HCT116 (cell line): Measurements from ENCODE around the gene MYLK2.

Experiments
- CEBPB ChIP-seq: IDR thresholded peaks from 2 replicates; pipeline ENCODE4 v1.6.1; 2012; ENCODE audit warnings: low read depth
- EGR1 ChIP-seq: IDR thresholded peaks from 2 replicates; pipeline ENCODE4 v1.6.1; 2012; ENCODE audit warnings: low read depth
- ELF1 ChIP-seq: IDR thresholded peaks from 2 replicates; pipeline ENCODE4 v1.6.1; 2012; ENCODE audit warnings: low read depth, borderline replicate concordance
- EZH2 ChIP-seq: fragments of 200-600 bp; sonication (generic); IDR thresholded peaks from 2 replicates; pipeline ENCODE4 v1.6.1; 2017; ENCODE audit warnings: antibody characterized with exemption, mixed run types
- FOSL1 ChIP-seq: IDR thresholded peaks from 2 replicates; pipeline ENCODE4 v1.6.1; 2012; ENCODE audit warnings: low read depth
- POLR2A ChIP-seq: IDR thresholded peaks from 2 replicates; pipeline ENCODE4 v1.7.0; 2011; ENCODE audit warnings: borderline replicate concordance; ENCODE audit not compliant: insufficient read depth, insufficient read length; ENCODE audit errors: extremely low read depth
- RAD21 ChIP-seq: IDR thresholded peaks from 2 replicates; pipeline ENCODE4 v1.6.1; 2012; ENCODE audit warnings: low read depth, mild to moderate bottlenecking
- SP1 ChIP-seq: IDR thresholded peaks from 2 replicates; pipeline ENCODE4 v1.6.1; 2012; ENCODE audit warnings: low read depth
- ZFX ChIP-seq: fragments of 450-650 bp; IDR thresholded peaks from 2 replicates; pipeline ENCODE4 v1.6.1; 2017
- ZNF274 ChIP-seq: fragments of 200-500 bp; sonication (Bioruptor generic); IDR thresholded peaks from 2 replicates; pipeline ENCODE4 v1.6.1; 2014; ENCODE audit warnings: mild to moderate bottlenecking, low read depth, low read length, inconsistent platforms
- TF ChIP-seq, protein P1 (sequence below), 3 experiments: fragments of 200-600 bp in 1 of 3; sonication (generic) in 1 of 3; IDR thresholded peaks in 2 of 3; conservative IDR thresholded peaks in 1 of 3; 2 replicates each; pipeline ENCODE4 v1.5.1; 2012 to 2017; ENCODE audit warnings: low read depth in 2 of 3, low read length in 2 of 3, antibody characterized with exemption in 1 of 3, borderline replicate concordance in 1 of 3, control low read depth in 1 of 3, mild to moderate bottlenecking in 1 of 3, mixed read lengths in 1 of 3, mixed run types in 1 of 3, moderate library complexity in 1 of 3; ENCODE audit not compliant: insufficient read depth in 1 of 3
- TF ChIP-seq, protein P2 (sequence below): IDR thresholded peaks from 2 replicates; pipeline ENCODE4 v1.6.1; 2012
- TF ChIP-seq, protein P3 (sequence below): IDR thresholded peaks from 2 replicates; pipeline ENCODE4 v1.6.1; 2012; ENCODE audit warnings: low read depth
- TF ChIP-seq, protein P4 (sequence below): IDR thresholded peaks from 2 replicates; pipeline ENCODE4 v1.6.1; 2011; ENCODE audit warnings: mild to moderate bottlenecking, low read length, moderate library complexity; ENCODE audit not compliant: insufficient replicate concordance; ENCODE audit errors: extremely low read depth

DNA sequence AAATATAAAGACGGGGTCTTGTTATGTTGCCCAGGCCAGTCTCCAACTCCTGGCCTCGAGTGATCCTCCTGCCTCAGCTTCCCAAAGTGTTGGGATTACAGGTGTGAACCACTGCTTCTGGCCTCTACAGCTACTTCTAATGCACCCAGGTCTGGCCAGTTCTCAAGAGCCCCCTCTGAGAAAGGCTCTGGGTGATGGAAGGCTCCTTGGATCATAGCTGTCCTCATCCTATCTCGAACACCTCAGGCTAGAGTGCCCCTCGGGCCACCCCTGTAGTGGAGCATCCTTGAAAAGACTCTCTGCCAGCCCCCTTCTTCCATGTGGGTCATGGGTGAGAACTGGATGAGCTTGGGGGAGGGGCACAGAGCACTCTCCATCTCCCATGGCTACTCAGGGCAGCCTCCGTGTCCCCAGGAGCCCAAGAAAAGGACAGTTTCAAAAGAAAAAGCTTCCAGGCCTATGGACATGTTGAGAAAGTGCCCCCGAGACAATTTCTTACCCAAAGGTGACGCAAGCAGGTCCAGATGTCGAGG lies 714 bp upstream of the MYLK2 start:
- TF ChIP-seq RAD21 (no peak), ZFX (no peak), FOSL1 (no peak), CEBPB (no peak), EZH2 (no peak), ZNF274 (no peak), POLR2A (no peak), EGR1 (no peak), SP1 (no peak), ELF1 (no peak)
- TF ChIP-seq, protein P1, sequence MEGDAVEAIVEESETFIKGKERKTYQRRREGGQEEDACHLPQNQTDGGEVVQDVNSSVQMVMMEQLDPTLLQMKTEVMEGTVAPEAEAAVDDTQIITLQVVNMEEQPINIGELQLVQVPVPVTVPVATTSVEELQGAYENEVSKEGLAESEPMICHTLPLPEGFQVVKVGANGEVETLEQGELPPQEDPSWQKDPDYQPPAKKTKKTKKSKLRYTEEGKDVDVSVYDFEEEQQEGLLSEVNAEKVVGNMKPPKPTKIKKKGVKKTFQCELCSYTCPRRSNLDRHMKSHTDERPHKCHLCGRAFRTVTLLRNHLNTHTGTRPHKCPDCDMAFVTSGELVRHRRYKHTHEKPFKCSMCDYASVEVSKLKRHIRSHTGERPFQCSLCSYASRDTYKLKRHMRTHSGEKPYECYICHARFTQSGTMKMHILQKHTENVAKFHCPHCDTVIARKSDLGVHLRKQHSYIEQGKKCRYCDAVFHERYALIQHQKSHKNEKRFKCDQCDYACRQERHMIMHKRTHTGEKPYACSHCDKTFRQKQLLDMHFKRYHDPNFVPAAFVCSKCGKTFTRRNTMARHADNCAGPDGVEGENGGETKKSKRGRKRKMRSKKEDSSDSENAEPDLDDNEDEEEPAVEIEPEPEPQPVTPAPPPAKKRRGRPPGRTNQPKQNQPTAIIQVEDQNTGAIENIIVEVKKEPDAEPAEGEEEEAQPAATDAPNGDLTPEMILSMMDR (IDR thresholded peaks at IDR 0.05 in 2 of 3, conservative IDR thresholded peaks at IDR 0.05 in 1 of 3; ENCODE audit: borderline replicate concordance in 1 of 3, insufficient read depth in 1 of 3, low read depth in 2 of 3, low read length in 2 of 3) = no peak
- TF ChIP-seq, protein P2, sequence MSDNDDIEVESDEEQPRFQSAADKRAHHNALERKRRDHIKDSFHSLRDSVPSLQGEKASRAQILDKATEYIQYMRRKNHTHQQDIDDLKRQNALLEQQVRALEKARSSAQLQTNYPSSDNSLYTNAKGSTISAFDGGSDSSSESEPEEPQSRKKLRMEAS = no peak
- TF ChIP-seq, protein P3, sequence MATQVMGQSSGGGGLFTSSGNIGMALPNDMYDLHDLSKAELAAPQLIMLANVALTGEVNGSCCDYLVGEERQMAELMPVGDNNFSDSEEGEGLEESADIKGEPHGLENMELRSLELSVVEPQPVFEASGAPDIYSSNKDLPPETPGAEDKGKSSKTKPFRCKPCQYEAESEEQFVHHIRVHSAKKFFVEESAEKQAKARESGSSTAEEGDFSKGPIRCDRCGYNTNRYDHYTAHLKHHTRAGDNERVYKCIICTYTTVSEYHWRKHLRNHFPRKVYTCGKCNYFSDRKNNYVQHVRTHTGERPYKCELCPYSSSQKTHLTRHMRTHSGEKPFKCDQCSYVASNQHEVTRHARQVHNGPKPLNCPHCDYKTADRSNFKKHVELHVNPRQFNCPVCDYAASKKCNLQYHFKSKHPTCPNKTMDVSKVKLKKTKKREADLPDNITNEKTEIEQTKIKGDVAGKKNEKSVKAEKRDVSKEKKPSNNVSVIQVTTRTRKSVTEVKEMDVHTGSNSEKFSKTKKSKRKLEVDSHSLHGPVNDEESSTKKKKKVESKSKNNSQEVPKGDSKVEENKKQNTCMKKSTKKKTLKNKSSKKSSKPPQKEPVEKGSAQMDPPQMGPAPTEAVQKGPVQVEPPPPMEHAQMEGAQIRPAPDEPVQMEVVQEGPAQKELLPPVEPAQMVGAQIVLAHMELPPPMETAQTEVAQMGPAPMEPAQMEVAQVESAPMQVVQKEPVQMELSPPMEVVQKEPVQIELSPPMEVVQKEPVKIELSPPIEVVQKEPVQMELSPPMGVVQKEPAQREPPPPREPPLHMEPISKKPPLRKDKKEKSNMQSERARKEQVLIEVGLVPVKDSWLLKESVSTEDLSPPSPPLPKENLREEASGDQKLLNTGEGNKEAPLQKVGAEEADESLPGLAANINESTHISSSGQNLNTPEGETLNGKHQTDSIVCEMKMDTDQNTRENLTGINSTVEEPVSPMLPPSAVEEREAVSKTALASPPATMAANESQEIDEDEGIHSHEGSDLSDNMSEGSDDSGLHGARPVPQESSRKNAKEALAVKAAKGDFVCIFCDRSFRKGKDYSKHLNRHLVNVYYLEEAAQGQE = no peak
- TF ChIP-seq, protein P4, sequence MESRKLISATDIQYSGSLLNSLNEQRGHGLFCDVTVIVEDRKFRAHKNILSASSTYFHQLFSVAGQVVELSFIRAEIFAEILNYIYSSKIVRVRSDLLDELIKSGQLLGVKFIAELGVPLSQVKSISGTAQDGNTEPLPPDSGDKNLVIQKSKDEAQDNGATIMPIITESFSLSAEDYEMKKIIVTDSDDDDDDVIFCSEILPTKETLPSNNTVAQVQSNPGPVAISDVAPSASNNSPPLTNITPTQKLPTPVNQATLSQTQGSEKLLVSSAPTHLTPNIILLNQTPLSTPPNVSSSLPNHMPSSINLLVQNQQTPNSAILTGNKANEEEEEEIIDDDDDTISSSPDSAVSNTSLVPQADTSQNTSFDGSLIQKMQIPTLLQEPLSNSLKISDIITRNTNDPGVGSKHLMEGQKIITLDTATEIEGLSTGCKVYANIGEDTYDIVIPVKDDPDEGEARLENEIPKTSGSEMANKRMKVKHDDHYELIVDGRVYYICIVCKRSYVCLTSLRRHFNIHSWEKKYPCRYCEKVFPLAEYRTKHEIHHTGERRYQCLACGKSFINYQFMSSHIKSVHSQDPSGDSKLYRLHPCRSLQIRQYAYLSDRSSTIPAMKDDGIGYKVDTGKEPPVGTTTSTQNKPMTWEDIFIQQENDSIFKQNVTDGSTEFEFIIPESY = no peak
